ENCODE results near the gene SLC22A15. TPM values are rescaled to one million over a fixed set of nuclear protein-coding genes. Genes with fewer than 3 reads are reported as not detected.

The SLC22A15 gene
- polyA plus RNA-seq, 2 of the 4 experiments (the other 2 are of a cell fraction), result 0.81 to 2.5 TPM

DNA sequence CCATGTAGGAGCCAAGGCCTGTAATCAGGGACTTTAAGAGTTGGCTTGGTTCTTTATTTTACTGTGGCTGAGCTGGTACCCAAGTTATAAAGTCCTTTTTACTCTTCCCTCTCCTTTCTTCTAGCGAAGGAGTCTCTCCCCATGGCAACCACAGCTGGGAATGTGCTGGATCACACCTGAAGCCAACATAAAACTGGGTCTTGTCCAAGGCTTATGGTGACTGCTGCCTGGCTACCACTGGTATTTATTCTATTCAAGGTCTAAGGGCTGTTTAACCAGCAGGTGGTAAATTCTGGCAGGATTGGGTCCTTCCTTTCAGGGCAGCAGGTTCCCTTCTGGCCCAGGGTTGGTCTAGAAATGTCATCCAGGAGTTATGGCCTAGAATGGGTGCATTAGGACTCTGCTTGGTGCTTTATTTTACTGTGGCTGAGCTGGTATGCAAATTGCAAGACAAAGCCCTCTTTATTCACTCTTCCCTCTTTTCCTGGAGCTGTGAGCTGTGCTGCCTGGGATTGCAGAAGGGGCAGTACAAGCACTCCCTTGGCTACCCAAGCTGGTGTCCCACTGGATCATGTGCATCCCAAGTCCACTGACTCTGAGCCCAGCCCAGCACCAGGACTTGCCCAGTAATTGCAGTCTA, 26.6 kb downstream of the SLC22A15 start:
- FAIRE-seq, result no peak
- TF ChIP-seq NR3C1 (IDR thresholded peaks at IDR 0.05) (no peak), MAZ (IDR thresholded peaks at IDR 0.05; ENCODE audit: borderline replicate concordance, low read depth, low read length) (no peak), NFE2L2 (conservative IDR thresholded peaks at IDR 0.05; ENCODE audit: low read length) (no peak)
- CTCF ChIA-PET, result no interaction called here
- Histone ChIP-seq H3K4me1 (no peaks in the 10 kb centered on the region), H3K9me3 (no peaks in the 10 kb centered on the region; the same call in 2 of the 3 replicates), H3K4me3 (no peak overlapping the region), H3K4me2 (no peak overlapping the region), H3K27ac (no peak overlapping the region)
- 33% methylated on average over 1 of the region's 1 CpG for WGBS (ENCODE audit: missing lambda C conversion rate)
- no peak for DNase-seq (ENCODE audit: low read depth in 1 of 2, low spot score in 1 of 2)
- ATAC-seq, result no peak
- POLR2A ChIA-PET, result no interaction called here

DNA sequence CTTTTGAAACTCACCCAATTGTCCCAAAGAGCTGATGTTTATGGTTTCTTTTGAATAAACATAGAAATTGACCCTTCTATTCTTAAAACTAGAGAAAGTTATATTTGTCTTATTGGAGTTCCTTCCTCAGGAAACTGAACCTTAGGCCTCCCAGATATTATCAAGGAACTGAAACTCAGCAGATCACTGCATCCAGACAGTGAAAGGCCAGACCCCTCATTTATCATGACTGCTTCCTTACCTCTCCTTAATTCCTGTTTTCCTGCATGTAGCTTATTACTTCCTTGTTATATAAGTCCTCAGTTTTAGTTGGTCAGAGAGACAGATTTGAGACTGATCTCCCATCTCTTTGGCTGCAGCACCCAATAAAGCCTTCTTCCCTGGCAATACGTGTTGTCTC, 27.5 kb downstream of the SLC22A15 start:
- Histone ChIP-seq H3K4me1 (no peaks in the 10 kb centered on the region), H3K4me2 (no peak overlapping the region), H3K4me3 (no peak overlapping the region), H3K9me3 (no peaks in the 10 kb centered on the region), H3K27ac (no peak overlapping the region)
- DNase-seq (ENCODE audit: low read depth in 1 of 2, low spot score in 1 of 2) (no peak), FAIRE-seq (no peak), ATAC-seq (no peak)
- no peak for TF ChIP-seq CBX2 (IDR thresholded peaks at IDR 0.05; ENCODE audit: borderline replicate concordance, low read depth)
- no peak for TF ChIP-seq TFCP2L1 (CRISPR knock-in tag; IDR thresholded peaks at IDR 0.05)
- TF ChIP-seq GATA3 (IDR thresholded peaks at IDR 0.05; ENCODE audit: borderline replicate concordance), result no peak
- no peak for TF ChIP-seq RFX5 (IDR thresholded peaks at IDR 0.05)
- TF ChIP-seq, protein P1, sequence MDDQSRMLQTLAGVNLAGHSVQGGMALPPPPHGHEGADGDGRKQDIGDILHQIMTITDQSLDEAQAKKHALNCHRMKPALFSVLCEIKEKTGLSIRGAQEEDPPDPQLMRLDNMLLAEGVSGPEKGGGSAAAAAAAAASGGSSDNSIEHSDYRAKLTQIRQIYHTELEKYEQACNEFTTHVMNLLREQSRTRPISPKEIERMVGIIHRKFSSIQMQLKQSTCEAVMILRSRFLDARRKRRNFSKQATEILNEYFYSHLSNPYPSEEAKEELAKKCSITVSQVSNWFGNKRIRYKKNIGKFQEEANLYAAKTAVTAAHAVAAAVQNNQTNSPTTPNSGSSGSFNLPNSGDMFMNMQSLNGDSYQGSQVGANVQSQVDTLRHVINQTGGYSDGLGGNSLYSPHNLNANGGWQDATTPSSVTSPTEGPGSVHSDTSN (IDR thresholded peaks at IDR 0.05), result no peak
- WGBS (ENCODE audit: missing lambda C conversion rate), result 83% methylated on average over 1 of the region's 1 CpG
- POLR2A ChIA-PET, result no interaction called here
- CTCF ChIA-PET, result no interaction called here

DNA sequence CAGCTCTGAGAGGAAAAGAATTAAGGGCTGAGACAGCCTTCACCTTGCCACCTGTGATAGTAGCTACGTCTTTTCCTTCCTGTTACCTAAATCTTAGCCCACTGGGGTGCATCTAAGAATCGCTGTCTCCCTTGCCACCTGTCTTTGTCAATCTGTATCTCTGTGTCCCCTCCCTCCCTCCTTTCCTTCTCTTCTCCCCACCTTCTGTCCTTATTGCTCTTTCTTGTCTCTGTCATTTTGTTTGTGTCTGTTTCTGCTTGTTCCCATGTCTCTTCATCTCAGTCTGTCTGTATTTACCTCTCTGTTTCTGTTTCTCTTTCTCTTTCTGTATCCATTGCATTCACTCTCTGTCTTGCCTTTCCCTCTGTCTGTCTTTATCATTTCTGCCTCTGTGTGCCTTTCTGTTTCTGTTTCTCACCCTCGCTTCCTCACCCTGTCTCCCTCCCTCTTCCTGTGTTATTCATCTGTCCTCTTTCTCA, 30.2 kb downstream of the SLC22A15 start:
- no peak for FAIRE-seq
- ChIA-PET CTCF (no interaction called here), POLR2A (no interaction called here)
- no peak for DNase-seq (ENCODE audit: low read depth in 1 of 2, low spot score in 1 of 2)
- Histone ChIP-seq H3K9me3 (no peaks in the 10 kb centered on the region), H3K4me2 (no peak overlapping the region), H3K27ac (no peak overlapping the region), H3K4me1 (no peaks in the 10 kb centered on the region), H3K4me3 (no peak overlapping the region)
- no peak for TF ChIP-seq HOXB13 (CRISPR knock-in tag; IDR thresholded peaks at IDR 0.05; ENCODE audit: low read depth)
- no peak for TF ChIP-seq ZSCAN20 (CRISPR knock-in tag; IDR thresholded peaks at IDR 0.05)
- TF ChIP-seq CHD4 (IDR thresholded peaks at IDR 0.05; ENCODE audit: borderline replicate concordance), result no peak
- TF ChIP-seq, protein P2, sequence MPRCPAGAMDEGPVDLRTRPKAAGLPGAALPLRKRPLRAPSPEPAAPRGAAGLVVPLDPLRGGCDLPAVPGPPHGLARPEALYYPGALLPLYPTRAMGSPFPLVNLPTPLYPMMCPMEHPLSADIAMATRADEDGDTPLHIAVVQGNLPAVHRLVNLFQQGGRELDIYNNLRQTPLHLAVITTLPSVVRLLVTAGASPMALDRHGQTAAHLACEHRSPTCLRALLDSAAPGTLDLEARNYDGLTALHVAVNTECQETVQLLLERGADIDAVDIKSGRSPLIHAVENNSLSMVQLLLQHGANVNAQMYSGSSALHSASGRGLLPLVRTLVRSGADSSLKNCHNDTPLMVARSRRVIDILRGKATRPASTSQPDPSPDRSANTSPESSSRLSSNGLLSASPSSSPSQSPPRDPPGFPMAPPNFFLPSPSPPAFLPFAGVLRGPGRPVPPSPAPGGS (IDR thresholded peaks at IDR 0.05), result no peak
- TF ChIP-seq, protein P3, sequence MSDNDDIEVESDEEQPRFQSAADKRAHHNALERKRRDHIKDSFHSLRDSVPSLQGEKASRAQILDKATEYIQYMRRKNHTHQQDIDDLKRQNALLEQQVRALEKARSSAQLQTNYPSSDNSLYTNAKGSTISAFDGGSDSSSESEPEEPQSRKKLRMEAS (IDR thresholded peaks at IDR 0.05), result no peak
- TF ChIP-seq, protein P4, sequence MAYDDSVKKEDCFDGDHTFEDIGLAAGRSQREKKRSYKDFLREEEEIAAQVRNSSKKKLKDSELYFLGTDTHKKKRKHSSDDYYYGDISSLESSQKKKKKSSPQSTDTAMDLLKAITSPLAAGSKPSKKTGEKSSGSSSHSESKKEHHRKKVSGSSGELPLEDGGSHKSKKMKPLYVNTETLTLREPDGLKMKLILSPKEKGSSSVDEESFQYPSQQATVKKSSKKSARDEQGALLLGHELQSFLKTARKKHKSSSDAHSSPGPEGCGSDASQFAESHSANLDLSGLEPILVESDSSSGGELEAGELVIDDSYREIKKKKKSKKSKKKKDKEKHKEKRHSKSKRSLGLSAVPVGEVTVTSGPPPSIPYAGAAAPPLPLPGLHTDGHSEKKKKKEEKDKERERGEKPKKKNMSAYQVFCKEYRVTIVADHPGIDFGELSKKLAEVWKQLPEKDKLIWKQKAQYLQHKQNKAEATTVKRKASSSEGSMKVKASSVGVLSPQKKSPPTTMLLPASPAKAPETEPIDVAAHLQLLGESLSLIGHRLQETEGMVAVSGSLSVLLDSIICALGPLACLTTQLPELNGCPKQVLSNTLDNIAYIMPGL (CRISPR knock-in tag; IDR thresholded peaks at IDR 0.05; ENCODE audit: borderline replicate concordance), result no peak
- TF ChIP-seq POLR2A (IDR thresholded peaks at IDR 0.05; ENCODE audit: low read length), result no peak
- TF ChIP-seq RFX5 (IDR thresholded peaks at IDR 0.05), result no peak
- TF ChIP-seq TP53 (CRISPR knock-in tag; IDR thresholded peaks at IDR 0.05), result no peak
- no peak for TF ChIP-seq HOXB5 (CRISPR knock-in tag; IDR thresholded peaks at IDR 0.05)
- no peak for TF ChIP-seq HDAC2 (IDR thresholded peaks at IDR 0.05)
- no peak for TF ChIP-seq PHF8 (IDR thresholded peaks at IDR 0.05; ENCODE audit: borderline replicate concordance, low read depth)
- TF ChIP-seq, protein P5, sequence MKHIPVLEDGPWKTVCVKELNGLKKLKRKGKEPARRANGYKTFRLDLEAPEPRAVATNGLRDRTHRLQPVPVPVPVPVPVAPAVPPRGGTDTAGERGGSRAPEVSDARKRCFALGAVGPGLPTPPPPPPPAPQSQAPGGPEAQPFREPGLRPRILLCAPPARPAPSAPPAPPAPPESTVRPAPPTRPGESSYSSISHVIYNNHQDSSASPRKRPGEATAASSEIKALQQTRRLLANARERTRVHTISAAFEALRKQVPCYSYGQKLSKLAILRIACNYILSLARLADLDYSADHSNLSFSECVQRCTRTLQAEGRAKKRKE (CRISPR knock-in tag; IDR thresholded peaks at IDR 0.05; ENCODE audit: low read depth), result no peak
- no peak for TF ChIP-seq RARB (CRISPR knock-in tag; IDR thresholded peaks at IDR 0.05)
- no peak for TF ChIP-seq SREBF2 (IDR thresholded peaks at IDR 0.05)
- no peak for TF ChIP-seq EHMT2 (IDR thresholded peaks at IDR 0.05; ENCODE audit: low read depth)
- no peak for TF ChIP-seq ZFP36 (IDR thresholded peaks at IDR 0.05; ENCODE audit: borderline replicate concordance, partially characterized antibody)
- TF ChIP-seq JUN (IDR thresholded peaks at IDR 0.05), result no peak
- TF ChIP-seq EP300 (IDR thresholded peaks at IDR 0.05), result no peak
- no peak for TF ChIP-seq BHLHE40 (IDR thresholded peaks at IDR 0.05; ENCODE audit: low read depth, low read length)
- no peak for ATAC-seq
- WGBS (ENCODE audit: missing lambda C conversion rate), result 74% methylated on average over 3 of the region's 3 CpGs

Measured in A549 (cell line).